Retinal pigment epithelial cell (primary cell): ENCODE data around the gene GLIPR1L1.

ENCODE experiments used
- DNase-seq: peaks from one replicate; pipeline ENCODE4 v3.0.0-alpha.2; 2010; ENCODE audit warnings: low read depth
- H3K4me3 ChIP-seq: 2 replicates; pipeline ENCODE4 v1.5.1; 2011; ENCODE audit warnings: mild to moderate bottlenecking, low read length, control low read depth, moderate library complexity
- TF ChIP-seq, protein P1 (sequence below): conservative IDR thresholded peaks from 2 replicates; pipeline ENCODE4 v1.5.1; 2011; ENCODE audit warnings: low read depth, low read length, control low read depth, inconsistent platforms

Gene GLIPR1L1

DNA sequence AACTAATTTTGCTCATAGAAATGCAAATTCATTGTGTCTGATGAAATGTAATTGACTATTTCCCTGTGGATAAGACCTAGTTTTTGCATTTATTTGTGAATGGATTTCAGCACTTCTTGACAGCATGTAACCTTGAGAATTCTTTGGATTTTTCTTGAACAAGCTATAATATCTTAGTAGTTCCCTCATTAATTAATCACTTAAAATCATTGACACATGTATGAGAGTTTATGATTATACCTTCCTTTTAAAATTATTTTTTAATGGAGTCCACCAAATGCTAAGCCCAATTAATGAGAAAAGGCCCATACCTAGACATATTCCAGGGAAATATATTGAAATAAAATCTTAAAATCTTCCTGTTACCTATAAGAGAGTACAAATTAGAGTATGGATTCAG is 73.2 kb downstream of the GLIPR1L1 start:
- TF ChIP-seq, protein P1, sequence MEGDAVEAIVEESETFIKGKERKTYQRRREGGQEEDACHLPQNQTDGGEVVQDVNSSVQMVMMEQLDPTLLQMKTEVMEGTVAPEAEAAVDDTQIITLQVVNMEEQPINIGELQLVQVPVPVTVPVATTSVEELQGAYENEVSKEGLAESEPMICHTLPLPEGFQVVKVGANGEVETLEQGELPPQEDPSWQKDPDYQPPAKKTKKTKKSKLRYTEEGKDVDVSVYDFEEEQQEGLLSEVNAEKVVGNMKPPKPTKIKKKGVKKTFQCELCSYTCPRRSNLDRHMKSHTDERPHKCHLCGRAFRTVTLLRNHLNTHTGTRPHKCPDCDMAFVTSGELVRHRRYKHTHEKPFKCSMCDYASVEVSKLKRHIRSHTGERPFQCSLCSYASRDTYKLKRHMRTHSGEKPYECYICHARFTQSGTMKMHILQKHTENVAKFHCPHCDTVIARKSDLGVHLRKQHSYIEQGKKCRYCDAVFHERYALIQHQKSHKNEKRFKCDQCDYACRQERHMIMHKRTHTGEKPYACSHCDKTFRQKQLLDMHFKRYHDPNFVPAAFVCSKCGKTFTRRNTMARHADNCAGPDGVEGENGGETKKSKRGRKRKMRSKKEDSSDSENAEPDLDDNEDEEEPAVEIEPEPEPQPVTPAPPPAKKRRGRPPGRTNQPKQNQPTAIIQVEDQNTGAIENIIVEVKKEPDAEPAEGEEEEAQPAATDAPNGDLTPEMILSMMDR, result no peak
- no peak for DNase-seq
- no peak overlapping the region for H3K4me3 ChIP-seq

DNA sequence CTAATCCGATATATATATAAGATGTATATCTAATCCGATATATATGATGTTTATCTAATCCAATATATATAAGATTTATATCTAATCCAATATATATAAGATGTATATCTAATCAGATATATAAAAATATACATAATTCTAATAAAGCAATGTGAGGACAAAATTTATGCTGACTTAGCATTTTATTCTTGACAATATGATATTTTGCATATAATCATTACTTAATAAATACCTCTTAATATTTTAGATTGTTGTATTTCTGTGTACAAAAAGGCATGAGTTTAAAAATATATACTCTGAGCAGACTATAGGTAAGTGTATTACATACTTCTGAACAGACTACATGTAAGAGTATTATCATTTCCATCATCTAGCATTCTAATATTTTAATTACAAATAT is 75.4 kb downstream of the GLIPR1L1 start:
- no peak overlapping the region for H3K4me3 ChIP-seq
- no peak for DNase-seq
- TF ChIP-seq, protein P1, result no peak

DNA sequence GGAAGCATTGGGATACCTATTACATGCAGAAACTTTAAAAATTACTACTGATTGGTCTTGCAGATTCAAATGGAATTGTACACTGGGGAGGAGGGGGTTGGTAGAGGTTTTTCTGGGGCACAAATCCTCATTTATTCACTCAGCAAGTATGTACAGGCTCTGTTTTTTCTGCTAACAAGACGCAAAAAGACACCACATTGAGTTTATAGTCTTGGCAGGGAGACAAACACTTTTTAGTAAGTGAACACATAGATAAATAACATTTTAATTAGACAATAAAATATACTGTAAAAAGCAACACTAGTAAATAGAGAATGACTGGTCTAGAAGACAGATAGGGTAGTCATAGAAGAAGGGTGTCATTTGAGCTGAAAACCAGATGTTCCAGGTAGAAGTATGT is 80.2 kb downstream of the GLIPR1L1 start:
- no peak for DNase-seq
- H3K4me3 ChIP-seq, result no peak overlapping the region
- TF ChIP-seq, protein P1, result no peak

DNA sequence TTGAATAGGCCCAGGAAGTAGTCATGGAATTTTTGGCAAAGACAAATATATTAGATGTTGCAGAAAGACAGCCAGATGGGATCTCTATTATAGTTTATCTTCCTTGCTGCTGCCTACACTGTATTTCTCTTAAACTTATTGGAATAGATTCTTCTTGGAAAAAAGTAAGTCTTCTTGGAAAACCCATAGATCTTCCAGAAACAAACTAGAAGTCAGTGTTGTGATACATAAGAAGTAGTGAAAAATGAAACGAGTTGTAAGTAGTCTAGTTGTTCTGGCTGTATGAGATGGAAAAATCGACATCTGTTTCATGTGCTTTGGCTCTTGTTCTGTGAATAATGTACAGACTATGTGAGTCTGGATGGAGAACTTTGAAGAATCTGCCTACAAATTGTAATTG is 85.4 kb downstream of the GLIPR1L1 start:
- DNase-seq, result no peak
- H3K4me3 ChIP-seq, result no peak overlapping the region
- TF ChIP-seq, protein P1, result no peak
